Stimulated activated CD8-positive, alpha-beta memory T cell treated with anti-CD3 and anti-CD28 coated beads, Interleukin-2, amount 100 ng/mL, for 48 hours (primary cell): Measurements from ENCODE around the gene OR2T11.
"Not testable (repeated sequence)": the region's sequence is repeated elsewhere in the genome, so short reads cannot be mapped to it uniquely, and the experiment has no call there.

Experiments used
- DNase-seq, 2 donors: peaks; one replicate each; pipeline ENCODE4 v3.0.0-alpha.2; 2020; ENCODE audit warnings: low read depth in 2 of 2

The OR2T11 gene, protein sequence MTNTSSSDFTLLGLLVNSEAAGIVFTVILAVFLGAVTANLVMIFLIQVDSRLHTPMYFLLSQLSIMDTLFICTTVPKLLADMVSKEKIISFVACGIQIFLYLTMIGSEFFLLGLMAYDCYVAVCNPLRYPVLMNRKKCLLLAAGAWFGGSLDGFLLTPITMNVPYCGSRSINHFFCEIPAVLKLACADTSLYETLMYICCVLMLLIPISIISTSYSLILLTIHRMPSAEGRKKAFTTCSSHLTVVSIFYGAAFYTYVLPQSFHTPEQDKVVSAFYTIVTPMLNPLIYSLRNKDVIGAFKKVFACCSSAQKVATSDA

GRCh38 chr1:248634991-248635390, at the start of gene OR2T11:
Gene OR2T11, minus strand, starts transcription at chr1:248635091. Its CDS starts 7,963 bp downstream, at chr1:248627128.
- DNase-seq, result not testable (repeated sequence)

- DNase-seq, result no peak
Measured at GRCh38 chr1:248681651-248682050, 46.8 kb upstream of the OR2T11 start.

DNA sequence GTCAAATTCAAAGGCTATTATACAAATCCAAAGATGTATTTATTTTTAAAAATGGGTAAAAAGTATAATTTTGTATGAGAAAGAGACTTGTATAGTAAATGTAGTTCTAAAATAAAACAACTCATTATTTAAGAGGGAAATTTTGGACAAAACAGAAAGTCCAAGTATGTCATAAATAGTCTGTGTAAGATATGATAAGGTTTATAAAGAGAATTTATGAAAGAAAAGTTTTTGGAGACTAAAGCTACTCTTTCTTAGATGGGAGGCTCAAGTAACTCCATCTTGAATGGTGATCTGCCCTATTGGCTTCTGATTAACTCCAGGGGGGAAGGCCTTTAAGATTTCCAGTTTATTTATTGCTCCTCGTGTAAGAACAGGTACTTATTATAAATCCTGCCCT, 35.1 kb upstream of the OR2T11 start:
- no peak for DNase-seq

DNA sequence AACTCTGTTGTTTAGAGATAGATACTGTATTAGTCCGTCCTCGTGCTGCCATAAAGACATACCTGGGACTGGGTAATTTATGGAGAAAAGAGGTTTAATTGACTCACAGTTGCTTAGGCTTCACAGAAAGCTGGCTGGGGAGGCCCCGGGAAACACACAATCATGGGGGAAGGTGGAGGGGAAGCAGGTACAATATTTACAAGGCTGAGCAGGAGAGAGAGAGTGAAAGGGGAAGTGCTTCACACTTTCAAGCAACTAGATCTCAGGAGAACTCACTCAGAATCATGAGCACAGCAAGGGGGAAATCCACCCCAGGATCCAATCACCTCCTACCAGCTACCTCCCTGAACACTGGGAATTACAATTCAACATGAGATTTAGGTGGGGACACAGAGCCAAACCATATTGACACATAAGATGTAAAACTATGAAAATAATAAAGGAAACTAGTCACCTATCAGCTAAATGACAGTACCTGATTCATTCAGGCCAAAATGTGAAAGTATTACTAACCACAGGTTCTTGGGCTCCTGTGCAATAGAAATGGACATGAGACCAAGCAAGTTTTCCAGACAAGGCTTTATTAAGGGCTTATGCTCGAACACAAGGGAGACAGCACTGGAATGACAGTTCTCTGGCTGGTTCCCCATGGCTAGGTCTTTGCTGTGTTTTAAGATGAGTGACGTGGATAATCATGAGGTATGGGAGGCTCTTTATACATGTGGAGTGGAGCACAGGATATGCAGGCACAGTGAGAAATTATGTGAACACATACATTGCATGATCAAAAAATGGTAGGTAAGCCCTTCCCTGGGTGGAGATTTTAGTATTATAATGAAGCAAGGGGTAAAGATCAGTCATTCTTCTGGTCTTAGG, 28.8 kb upstream of the OR2T11 start:
- not testable (repeated sequence) for DNase-seq

DNA sequence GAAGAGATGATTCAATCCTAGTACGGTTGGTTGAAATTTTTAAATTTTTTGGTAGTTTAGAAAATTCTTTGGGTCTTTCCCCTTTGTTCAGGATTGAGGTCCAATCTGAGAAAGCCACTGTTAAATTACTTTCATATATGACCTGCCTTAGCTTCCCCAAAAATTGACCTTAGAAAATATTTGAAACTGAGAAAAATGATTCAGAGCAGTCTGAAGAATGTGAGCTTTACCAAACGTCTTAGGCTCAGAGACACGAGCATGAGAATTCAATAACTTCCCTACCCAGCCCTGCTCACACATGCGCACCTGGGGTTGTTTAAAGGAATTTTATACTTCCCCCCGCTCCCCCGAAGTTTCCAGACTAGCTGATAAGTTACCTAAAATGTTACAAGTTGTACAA, 21.9 kb upstream of the OR2T11 start:
- DNase-seq, result not testable (repeated sequence)

GRCh38 chr1:248655354-248655753, 20.5 kb upstream of the OR2T11 start, which contains the start of gene OR2T27:
Gene OR2T27, minus strand, starts transcription at chr1:248655528. Its CDS starts 4,644 bp downstream, at chr1:248650884.
- not testable (repeated sequence) for DNase-seq

- DNase-seq, result not testable (repeated sequence)
Measured at GRCh38 chr1:248648770-248649536, 14.1 kb upstream of the OR2T11 start.

- DNase-seq, result not testable (repeated sequence)
Measured at GRCh38 chr1:248645178-248645577, 10.3 kb upstream of the OR2T11 start, which contains the start of gene OR2T35. Gene OR2T35, minus strand, starts transcription at chr1:248645278. Its CDS starts 6,020 bp downstream, at chr1:248639258.

GRCh38 chr1:248642971-248643651, 8.2 kb upstream of the OR2T11 start:
- not testable (repeated sequence) for DNase-seq

- not testable (repeated sequence) for DNase-seq
Measured at GRCh38 chr1:248641583-248641982, 6.7 kb upstream of the OR2T11 start.

GRCh38 chr1:248640906-248641305, 6.0 kb upstream of the OR2T11 start:
- DNase-seq, result not testable (repeated sequence)

- DNase-seq, result not testable (repeated sequence)
Measured at GRCh38 chr1:248639652-248640051, 4.8 kb upstream of the OR2T11 start.

- DNase-seq, result not testable (repeated sequence)
Measured at GRCh38 chr1:248636612-248637011, 1.7 kb upstream of the OR2T11 start.

DNA sequence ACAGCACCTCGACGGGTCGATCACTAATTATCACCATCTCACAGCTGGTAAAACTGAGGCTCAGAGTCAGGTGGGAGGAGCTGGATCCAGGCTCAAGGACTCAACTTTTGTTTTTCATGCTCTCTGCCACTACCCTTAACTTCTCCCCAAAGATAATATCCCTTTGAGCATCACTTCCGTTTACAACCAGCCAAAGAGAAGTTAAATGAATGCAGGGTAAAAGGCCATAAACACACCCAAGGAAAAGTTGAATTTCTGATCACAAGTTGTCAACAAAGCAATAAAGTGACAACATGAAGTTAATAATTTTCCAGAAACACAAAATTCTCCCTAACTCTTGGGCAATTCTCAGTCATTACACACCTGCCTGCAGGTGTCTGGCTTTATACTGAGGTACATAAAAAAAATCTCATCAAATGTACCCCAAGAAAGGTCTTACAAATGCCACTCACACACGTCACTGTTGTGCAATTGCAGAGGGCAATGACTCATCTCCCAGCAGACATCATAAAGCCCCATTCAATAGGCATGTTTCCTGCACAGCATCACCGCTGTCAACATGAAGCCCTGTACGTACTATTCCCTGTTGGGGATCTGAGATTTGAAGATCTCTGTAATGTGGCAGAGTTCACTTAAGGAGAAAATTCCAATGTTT, 3.4 kb downstream of the OR2T11 start:
- DNase-seq, result no peak

- DNase-seq, result no peak
Measured at GRCh38 chr1:248630551-248630950, 4.3 kb downstream of the OR2T11 start.

GRCh38 chr1:248627971-248628844, 6.7 kb downstream of the OR2T11 start:
- DNase-seq, result no peak

- no peak for DNase-seq
Measured at GRCh38 chr1:248625971-248626370, 8.9 kb downstream of the OR2T11 start.

- no peak for DNase-seq
Measured at GRCh38 chr1:248625166-248625565, 9.7 kb downstream of the OR2T11 start.

DNA sequence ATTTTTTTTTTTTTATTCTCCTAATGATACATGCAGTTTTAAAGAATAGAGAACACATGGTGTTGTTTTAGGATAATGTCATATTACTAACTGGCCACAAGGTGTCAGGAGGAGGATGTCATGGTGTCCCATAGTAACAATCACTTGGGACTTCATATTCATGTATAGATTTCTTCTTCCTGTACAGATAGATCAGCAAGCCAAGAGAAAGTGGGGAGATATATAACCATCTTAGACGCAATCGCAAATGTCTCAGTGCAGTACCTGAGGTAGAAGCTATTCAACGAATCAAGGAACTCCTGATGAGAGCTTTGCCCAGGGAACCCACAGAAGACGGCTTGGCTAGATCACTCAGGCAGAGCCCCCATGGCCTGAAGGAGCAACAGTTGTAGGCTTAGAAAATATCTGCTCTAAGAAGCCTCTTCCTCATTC, 12.3 kb downstream of the OR2T11 start:
- DNase-seq, result no peak

GRCh38 chr1:248621770-248622169, 13.1 kb downstream of the OR2T11 start:
- no peak for DNase-seq
